K562 (cell line): ENCODE results near the gene CCDC187. TPM values are rescaled to one million over a fixed set of nuclear protein-coding genes. Genes with fewer than 3 reads are reported as not detected.
A peak's percentile ranks its signal among the peaks of the same experiment; 100 is the strongest.

ENCODE experiments used
- ATAC-seq: fragments of 200-7000 bp; cut with Tn5 transposase; 3 replicates; pipeline ENCODE4 v1.9.1; 2020; ENCODE audit warnings: moderate library complexity
- BruUV-seq: library from RNA; stranded (reverse); fragments of 400-500 nt; replicated peaks from 2 replicates; lab custom pipeline; 2021; lab: Mats Ljungman, UMichigan
- CTCF ChIA-PET: fragments of 300-600 bp; formaldehyde crosslinking; extraction: SDS; loops from one replicate; lab custom pipeline; 2021; ENCODE audit warnings: low intra/inter-chr PET ratio; lab: Yijun Ruan, JAX
- POLR2A ChIA-PET: fragments of 300-600, 350-650 bp; sonication (Branson Sonifier 250); formaldehyde crosslinking; extraction: SDS; loops from one replicate; lab custom pipeline; 2021; ENCODE audit warnings: antibody characterized with exemption, inconsistent platforms; lab: Yijun Ruan, JAX
- DNase-seq, 4 experiments: peaks; one replicate each; pipeline versions ENCODE4 v3.0.0 to v3.0.0-alpha.2; 2011 to 2018; ENCODE audit warnings: low spot score in 3 of 4, mixed read lengths in 3 of 4; ENCODE audit errors: extremely low read depth in 1 of 4
- FAIRE-seq: peaks from 2 replicates; lab custom pipeline; 2011; peaks lifted over from hg19 to GRCh38; lab: Jason Lieb, UNC
- H2AFZ ChIP-seq: 2 replicates; pipeline ENCODE4 v1.6.0; 2011; ENCODE audit warnings: low read depth, low read length, control low read depth, inconsistent platforms
- H3K27ac ChIP-seq: fragments of 200-600 bp; 3 replicates; pipeline ENCODE4 v1.8.0; 2011; ENCODE audit warnings: low read depth, mild to moderate bottlenecking, control low read depth, inconsistent platforms, low read length, moderate library complexity, mixed read lengths; ENCODE audit errors: extremely low read depth
- H3K27me3 ChIP-seq, 2 experiments: fragments of 300-600 bp in 1 of 2; 2 replicates in 1 of 2; 3 replicates in 1 of 2; pipeline versions ENCODE4 v1.6.0 to v1.8.0; 2011; ENCODE audit warnings: inconsistent platforms in 2 of 2, low read length in 2 of 2, mild to moderate bottlenecking in 1 of 2, mixed read lengths in 1 of 2, moderate library complexity in 1 of 2; ENCODE audit not compliant: control insufficient read depth in 2 of 2, insufficient read depth in 2 of 2
- H3K36me3 ChIP-seq: fragments of 300-600 bp; 3 replicates; pipeline ENCODE4 v1.8.0; 2011; ENCODE audit warnings: mild to moderate bottlenecking, low read length, inconsistent platforms; ENCODE audit not compliant: control insufficient read depth, insufficient read depth
- H3K4me1 ChIP-seq, 2 experiments: fragments of 200-600 bp in 1 of 2; replicated peaks in 1 of 2; 2 replicates in 1 of 2; 3 replicates in 1 of 2; pipeline versions ENCODE4 v1.5.1 to v1.8.0; 2011; ENCODE audit warnings: inconsistent platforms in 2 of 2, low read length in 2 of 2, mild to moderate bottlenecking in 1 of 2, mixed read lengths in 1 of 2, moderate library complexity in 1 of 2; ENCODE audit not compliant: control insufficient read depth in 2 of 2, insufficient read depth in 2 of 2
- H3K4me2 ChIP-seq: 2 replicates; pipeline ENCODE4 v1.6.1; 2011; ENCODE audit warnings: low read length, control low read depth, inconsistent platforms, mixed read lengths; ENCODE audit not compliant: insufficient read depth
- H3K4me3 ChIP-seq: fragments of 200-600 bp; sonication (generic), shearing (Covaris generic); 2 replicates; pipeline ENCODE4 v1.5.1; 2016; ENCODE audit warnings: control low read depth, inconsistent platforms
- H3K79me2 ChIP-seq: fragments of 200-600 bp; 3 replicates; pipeline ENCODE4 v1.8.0; 2011; ENCODE audit warnings: low read length, inconsistent platforms; ENCODE audit not compliant: control insufficient read depth, insufficient read depth
- H3K9ac ChIP-seq, 2 experiments: 2 replicates each; pipeline versions ENCODE4 v1.6.0 to v1.6.1; 2011; ENCODE audit warnings: low read depth in 2 of 2, low read length in 2 of 2, control low read depth in 1 of 2, inconsistent platforms in 1 of 2, mild to moderate bottlenecking in 1 of 2, mixed read lengths in 1 of 2; ENCODE audit not compliant: insufficient read depth in 1 of 2
- H3K9me1 ChIP-seq: one replicate; pipeline ENCODE4 v1.6.0; 2011; ENCODE audit warnings: inconsistent platforms, mild to moderate bottlenecking, low read length, moderate library complexity; ENCODE audit not compliant: control insufficient read depth, insufficient read depth
- H3K9me3 ChIP-seq: replicated peaks from 2 replicates; pipeline ENCODE4 v1.5.1; 2011; ENCODE audit warnings: low read depth, low read length, inconsistent platforms; ENCODE audit not compliant: control insufficient read depth, insufficient read depth
- H4K20me1 ChIP-seq: replicated peaks from 2 replicates; pipeline ENCODE4 v1.6.1; 2011; ENCODE audit warnings: low read length, inconsistent platforms, mixed read lengths; ENCODE audit not compliant: control insufficient read depth, insufficient read depth
- FOXK2 ChIP-seq, 2 experiments: fragments of 450-650 bp; IDR thresholded peaks in 1 of 2; conservative IDR thresholded peaks in 1 of 2; 2 replicates each; pipeline ENCODE4 v1.6.1; 2016; ENCODE audit warnings: low read depth in 2 of 2, mild to moderate bottlenecking in 1 of 2
- KLF1 ChIP-seq: fragments of 450-650 bp; IDR thresholded peaks from 2 replicates; pipeline ENCODE4 v1.6.1; 2016; ENCODE audit warnings: missing genetic modification characterization, missing compliant biosample characterization
- LARP7 ChIP-seq: fragments of 450-650 bp; IDR thresholded peaks from 2 replicates; pipeline ENCODE4 v1.6.1; 2016
- MTA3 ChIP-seq: fragments of 450-650 bp; formaldehyde crosslinking; IDR thresholded peaks from 2 replicates; pipeline ENCODE4 v1.6.1; 2017; ENCODE audit warnings: mild to moderate bottlenecking, borderline replicate concordance
- PCBP1 ChIP-seq: fragments of 200-400 bp; formaldehyde crosslinking; IDR thresholded peaks from 2 replicates; pipeline ENCODE4 v1.6.1; 2018; ENCODE audit warnings: mild to moderate bottlenecking, low read depth, low read length; ENCODE audit not compliant: poor library complexity, severe bottlenecking
- PTBP1 ChIP-seq: fragments of 200-400 bp; formaldehyde crosslinking; IDR thresholded peaks from 2 replicates; pipeline ENCODE4 v1.6.1; 2017; ENCODE audit warnings: low read depth, low read length
- TCF7 ChIP-seq: sonication (generic); IDR thresholded peaks from 2 replicates; pipeline ENCODE4 v1.6.1; 2016; ENCODE audit warnings: antibody characterized with exemption, borderline replicate concordance
- ZNF121 ChIP-seq: sonication (generic); formaldehyde crosslinking; conservative IDR thresholded peaks from 2 replicates; pipeline ENCODE4 v1.8.0; 2022; ENCODE audit warnings: missing genetic modification reagents
- ZNF318 ChIP-seq, 2 experiments: fragments of 450-650 bp; IDR thresholded peaks; 2 replicates each; pipeline ENCODE4 v1.6.1; 2016; ENCODE audit warnings: mild to moderate bottlenecking in 2 of 2, borderline replicate concordance in 1 of 2, low read depth in 1 of 2, moderate library complexity in 1 of 2
- WGBS: fragments of 100-300 bp; shearing (Covaris generic); methylation state at CpG from one replicate; pipeline ENCODE4 v1.1.6; 2016; ENCODE audit warnings: low coverage, mixed read lengths; ENCODE audit not compliant: insufficient coverage; ENCODE audit errors: missing lambda C conversion rate; 5-methylcytosine and 5-hydroxymethylcytosine counted together
- in situ Hi-C: fragments of 300-500 bp; cut with MboI; formaldehyde crosslinking; loops from 4 replicates; pipeline ENCODE4 v1.15.0; 2018; ENCODE audit warnings: inconsistent platforms, mixed read lengths
- intact Hi-C: fragments of 100-400 bp; cut with micrococcal nuclease; formaldehyde crosslinking; loops from 2 replicates; pipeline ENCODE4 v1.14.2; 2022
- polyA plus RNA-seq, 8 experiments: library from polyadenylated mRNA; depleted of rRNA in 4 of 8; stranded (reverse) in 5 of 8; unstranded in 3 of 8; fragments of >200 nt; fragmentation: Nextera tagmentation in 2 of 8; fragmentation: Illumina TruSeq in 1 of 8; extraction: Ambion mirVana in 2 of 8; extraction: Trizol in 1 of 8; gene quantifications; 2 replicates each; pipeline versions ENCODE4 v1.2.1 to v1.2.3, GENCODE V29; 2011 to 2014; ENCODE audit warnings: inconsistent platforms in 1 of 8, missing spikeins in 1 of 8
- total RNA-seq, 7 experiments: library from RNA; depleted of rRNA in 6 of 7; stranded (reverse); fragments of >200 nt in 6 of 7; fragmentation: Illumina TruSeq in 2 of 7; extraction: Trizol in 2 of 7; gene quantifications; 2 replicates each; pipeline versions ENCODE4 v1.2.1 to v1.2.3, GENCODE V29; 2011 to 2021; ENCODE audit warnings: low replicate concordance in 1 of 7

CCDC187 gene
- total and polyA plus RNA-seq, 9 of the 15 experiments (the other 6 are each of a cell fraction or from before 2014, with no cell fraction given) = not detected

GRCh38 chr9:136267261-136268111 is 36.4 kb downstream of the CCDC187 start:
- H2AFZ ChIP-seq = peak overlapping the region; percentile 92
- no peaks in the 10 kb centered on the region for H3K36me3 ChIP-seq
- H3K27ac ChIP-seq = no peak overlapping the region
- DNase-seq (peak; percentile 88 to 100 (median 99)), ATAC-seq (peak; percentile 97), FAIRE-seq (peak; percentile 88)
- H3K4me2 ChIP-seq = peak overlapping the region; percentile 71
- intact Hi-C loops = loop anchor here (1.0 to 5.0 kb wide), 2 partner anchors 97 to 125 kb away; no protein-coding TSS in a partner anchor
- 18% methylated on average over 36 of the region's 60 CpGs for WGBS
- peaks cover 0 to 29% of the 10 kb centered on the region in 2 experiments; a peak in 3 of 5 replicates for H3K4me1 ChIP-seq
- no peaks in the 10 kb centered on the region for H3K9me3 ChIP-seq
- no peaks in the 10 kb centered on the region for H4K20me1 ChIP-seq
- BruUV-seq = no TSS peak
- no peaks in the 10 kb centered on the region for H3K79me2 ChIP-seq
- no peaks in the 10 kb centered on the region for H3K9me1 ChIP-seq
- ChIA-PET CTCF (interaction anchor here (0.6 to 1.1 kb wide), 4 partner anchors 98 to 134 kb away, joined by 3 read pairs; no protein-coding TSS in a partner anchor), POLR2A (interaction anchor here (0.5 to 0.7 kb wide), 3 partner anchors 10 to 30 kb away, joined by 3 to 4 read pairs (median 3); no protein-coding TSS in a partner anchor)
- H3K4me3 ChIP-seq = peak overlapping the region; percentile 37
- in situ Hi-C loops = loop anchor here (5.0 kb wide), 1 partner anchor 95 kb away; no protein-coding TSS in a partner anchor
- H3K27me3 ChIP-seq = peaks cover 16 to 35% of the 10 kb centered on the region in 2 experiments
- H3K9ac ChIP-seq = peak overlapping the region; percentile 48 to 88; a peak in 3 of 4 replicates
- TF ChIP-seq FOXK2 (conservative IDR thresholded peaks at IDR 0.05 in 1 of 2, IDR thresholded peaks at IDR 0.05 in 1 of 2; ENCODE audit: low read depth in 2 of 2) (no peak), TCF7 (no peak), LARP7 (no peak), ZNF121 (no peak), MTA3 (peak; percentile 41; the same call in 1 of the 2 replicates), ZNF318 (IDR thresholded peaks at IDR 0.05; ENCODE audit: borderline replicate concordance in 1 of 2, low read depth in 1 of 2) (no peak), PTBP1 (peak; percentile 75; the same call in 1 of the 2 replicates), PCBP1 (peak; percentile 91), KLF1 (tag) (no peak)
